ENCODE data around the gene STX11. TPM values are rescaled to one million over a fixed set of nuclear protein-coding genes. Genes with fewer than 3 reads are reported as not detected.
"Not testable (repeated sequence)": the region's sequence is repeated elsewhere in the genome, so short reads cannot be mapped to it uniquely, and the experiment has no call there.

STX11 gene
- total RNA-seq, 1 donor from 2014 or later, result 15.6 TPM

DNA sequence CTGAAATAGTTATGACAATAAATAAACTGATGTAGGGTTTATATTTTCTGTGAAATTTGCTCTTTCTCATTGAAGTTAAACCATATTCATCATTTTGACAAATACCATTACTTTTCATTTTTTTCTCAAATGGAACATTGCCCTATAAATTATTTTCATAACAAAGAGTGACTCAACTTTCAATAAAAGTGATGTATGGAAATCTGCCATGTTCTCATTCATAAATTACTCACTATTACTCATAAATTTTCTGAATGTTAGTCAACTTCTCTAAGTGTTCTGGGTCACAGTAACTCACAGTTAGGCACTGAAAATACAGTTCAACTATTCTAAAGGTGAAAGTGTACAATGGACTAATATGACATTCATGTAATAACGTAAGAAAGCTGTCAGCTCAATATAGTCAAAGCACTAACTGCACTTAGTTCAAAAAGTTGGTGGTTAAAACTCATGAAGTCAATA is 19.0 kb upstream of the STX11 start:
- peaks cover 19% of the 10 kb centered on the region for H3K4me1 Mint-ChIP-seq
- H3K36me3 Mint-ChIP-seq (ENCODE audit: low read depth), result no peaks in the 10 kb centered on the region
- intact Hi-C loops (cut with micrococcal nuclease), result loop anchor here (1.0 to 2.0 kb wide), 7 partner anchors 20 to 213 kb away; partner anchors contain the start of gene SF3B5
- DNase-seq, result no peak
- no peaks in the 10 kb centered on the region for H3K27me3 Mint-ChIP-seq
- H3K27ac Mint-ChIP-seq, result peak overlapping the region; percentile 91
- H3K4me3 Mint-ChIP-seq, result peak overlapping the region; percentile 57
- peaks cover 7% of the 10 kb centered on the region for H3K9me3 Mint-ChIP-seq

DNA sequence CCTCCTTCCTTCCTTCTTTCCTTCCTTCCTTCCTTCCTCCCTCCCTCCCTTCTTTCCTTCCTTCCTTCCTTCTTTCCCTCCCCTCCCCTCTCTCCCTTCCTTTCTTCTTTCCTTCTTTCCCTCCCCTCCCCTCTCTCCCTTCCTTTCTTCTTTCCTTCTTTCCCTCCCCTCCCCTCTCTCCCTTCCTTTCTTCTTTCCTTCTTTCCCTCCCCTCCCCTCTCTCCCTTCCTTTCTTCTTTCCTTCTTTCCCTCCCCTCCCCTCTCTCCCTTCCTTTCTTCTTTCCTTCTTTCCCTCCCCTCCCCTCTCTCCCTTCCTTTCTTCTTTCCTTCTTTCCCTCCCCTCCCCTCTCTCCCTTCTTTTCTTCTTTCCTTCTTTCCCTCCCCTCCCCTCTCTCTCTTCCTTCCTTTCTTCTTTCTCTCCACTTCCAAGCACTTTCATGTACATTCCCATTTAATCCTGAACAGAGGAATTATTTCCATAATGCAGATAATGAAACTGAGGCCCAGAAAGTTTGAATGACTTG is 18.1 kb upstream of the STX11 start:
- H3K27ac Mint-ChIP-seq, result peak overlapping the region; percentile 69
- H3K4me1 Mint-ChIP-seq, result peaks cover 19% of the 10 kb centered on the region
- H3K9me3 Mint-ChIP-seq; H3K27me3 Mint-ChIP-seq; intact Hi-C loops (cut with micrococcal nuclease); H3K36me3 Mint-ChIP-seq (ENCODE audit: low read depth); DNase-seq; H3K4me3 Mint-ChIP-seq: not testable (repeated sequence)

DNA sequence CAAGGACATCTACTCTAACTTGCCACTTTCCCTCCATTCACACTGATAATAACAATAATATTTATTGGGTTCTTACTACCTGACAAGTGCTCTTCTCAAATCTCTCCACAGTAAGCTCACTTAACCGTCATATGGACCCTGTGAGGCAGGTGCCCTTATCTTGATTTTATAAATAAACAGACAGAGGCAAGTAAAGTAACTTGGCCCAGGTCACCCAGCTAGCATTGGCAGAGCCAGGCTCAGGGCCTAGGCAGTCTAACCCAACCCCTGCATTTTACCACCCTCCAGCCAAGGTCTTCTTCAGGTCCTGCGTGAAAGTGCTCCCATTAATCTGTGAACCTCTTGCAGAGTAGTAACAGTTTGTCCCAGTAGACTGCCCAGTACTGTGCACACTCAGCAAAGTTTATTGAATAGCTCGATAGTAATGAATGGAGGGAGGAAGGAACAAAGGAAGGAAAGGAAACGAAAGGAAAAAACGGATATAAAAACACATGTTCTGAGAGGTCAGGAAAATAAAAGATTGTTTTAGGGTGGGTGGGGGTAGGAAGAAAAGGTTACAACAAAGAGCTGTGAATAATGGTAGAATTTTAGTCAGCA is 17.0 kb upstream of the STX11 start:
- Mint-ChIP-seq H3K4me1 (peaks cover 19% of the 10 kb centered on the region), H3K9me3 (peaks cover 7% of the 10 kb centered on the region), H3K27ac (no peak overlapping the region), H3K36me3 (ENCODE audit: low read depth) (no peaks in the 10 kb centered on the region), H3K27me3 (peaks cover 2% of the 10 kb centered on the region), H3K4me3 (no peak overlapping the region)
- peak; percentile 55 for DNase-seq
- intact Hi-C loops (cut with micrococcal nuclease), result no loop called here

DNA sequence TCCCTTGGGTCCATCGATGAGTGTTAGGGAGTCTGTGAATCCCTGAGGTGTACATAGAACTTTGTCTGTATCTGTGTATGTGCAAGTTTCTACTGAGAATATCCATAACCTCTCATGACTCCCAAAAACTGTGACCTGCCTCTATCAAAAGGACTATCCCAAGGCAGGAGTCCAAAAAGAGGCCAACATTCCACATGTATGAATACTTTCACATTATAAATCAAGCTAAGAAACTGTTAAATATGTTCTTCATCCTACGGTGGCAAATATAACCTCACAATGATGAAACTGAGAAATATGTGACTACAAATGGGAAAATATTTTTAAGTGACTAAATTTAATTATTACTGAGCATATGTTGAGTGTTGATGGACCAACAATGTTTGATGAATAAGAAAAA is 16.1 kb upstream of the STX11 start:
- intact Hi-C loops (cut with micrococcal nuclease), result no loop called here
- peak; percentile 22 for DNase-seq
- Mint-ChIP-seq H3K36me3 (ENCODE audit: low read depth) (no peaks in the 10 kb centered on the region), H3K9me3 (peaks cover 7% of the 10 kb centered on the region), H3K4me3 (no peak overlapping the region), H3K27me3 (peaks cover 2% of the 10 kb centered on the region), H3K27ac (no peak overlapping the region), H3K4me1 (peaks cover 19% of the 10 kb centered on the region)

DNA sequence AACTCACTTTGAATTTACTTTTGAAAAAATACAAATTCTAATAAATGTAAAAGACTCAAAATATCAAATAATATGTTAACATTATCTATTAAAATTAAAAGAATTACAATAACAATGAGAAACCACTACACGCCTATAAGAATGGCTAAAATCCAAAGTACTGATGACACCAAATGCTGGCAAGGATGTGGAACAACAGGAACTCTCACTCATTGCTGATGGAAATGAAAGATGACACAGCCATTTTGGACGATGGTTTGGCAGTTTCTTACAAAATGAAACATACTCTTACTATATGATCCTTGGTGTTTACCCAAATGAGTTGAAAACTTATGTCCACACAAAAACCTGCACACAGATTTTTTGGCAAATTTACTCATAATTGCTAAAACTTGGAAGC is 15.6 kb upstream of the STX11 start:
- Mint-ChIP-seq H3K36me3 (ENCODE audit: low read depth) (no peaks in the 10 kb centered on the region), H3K9me3 (peaks cover 7% of the 10 kb centered on the region), H3K4me3 (no peak overlapping the region), H3K27me3 (peaks cover 2% of the 10 kb centered on the region), H3K4me1 (peaks cover 16% of the 10 kb centered on the region), H3K27ac (no peak overlapping the region)
- peak; percentile 44 for DNase-seq
- intact Hi-C loops (cut with micrococcal nuclease), result no loop called here

DNA sequence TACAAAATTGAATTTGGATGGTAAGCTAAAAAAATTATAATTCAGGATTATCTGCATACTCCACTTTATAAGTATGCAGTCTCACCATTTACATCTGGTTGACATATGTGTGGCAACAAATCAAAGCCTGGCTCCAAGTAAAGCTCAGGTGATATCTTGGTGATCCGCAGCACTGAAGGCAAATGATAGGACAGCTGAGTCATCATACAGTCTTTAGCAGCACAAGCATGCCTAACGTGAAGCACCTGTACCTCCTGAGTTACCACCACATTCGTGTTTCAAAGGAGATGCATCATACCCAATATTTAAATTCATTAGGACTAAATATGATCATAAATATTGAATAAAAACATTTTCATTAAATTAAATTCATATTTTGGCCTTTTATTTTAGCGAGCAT is 11.8 kb upstream of the STX11 start:
- no peak overlapping the region for H3K4me3 Mint-ChIP-seq
- intact Hi-C loops (cut with micrococcal nuclease), result no loop called here
- H3K27ac Mint-ChIP-seq, result no peak overlapping the region
- no peaks in the 10 kb centered on the region for H3K36me3 Mint-ChIP-seq (ENCODE audit: low read depth)
- peaks cover 4% of the 10 kb centered on the region for H3K9me3 Mint-ChIP-seq
- peaks cover 2% of the 10 kb centered on the region for H3K27me3 Mint-ChIP-seq
- DNase-seq, result no peak
- H3K4me1 Mint-ChIP-seq, result no peaks in the 10 kb centered on the region

DNA sequence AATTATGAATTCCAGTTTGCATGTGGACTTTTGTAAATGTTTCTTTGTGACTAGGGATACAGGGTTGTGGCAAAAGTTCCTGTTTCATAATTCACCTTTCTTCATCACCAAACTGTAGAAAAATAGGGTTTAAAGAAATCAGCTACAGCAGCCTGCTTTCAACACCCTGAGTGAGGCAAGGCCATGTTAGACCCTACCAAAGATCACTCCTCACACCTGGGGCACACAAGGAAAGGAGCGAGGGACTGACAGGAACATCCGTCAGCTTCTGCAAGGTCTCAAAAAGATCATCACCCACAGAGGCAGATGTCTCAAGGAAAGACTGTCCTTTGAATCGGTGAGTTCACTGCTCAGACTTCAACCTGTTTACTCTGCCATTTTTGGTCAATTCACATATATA is 10.5 kb upstream of the STX11 start:
- Mint-ChIP-seq H3K36me3 (ENCODE audit: low read depth) (no peaks in the 10 kb centered on the region), H3K9me3 (no peaks in the 10 kb centered on the region), H3K4me3 (no peak overlapping the region), H3K27me3 (peaks cover 2% of the 10 kb centered on the region), H3K27ac (no peak overlapping the region), H3K4me1 (no peaks in the 10 kb centered on the region)
- intact Hi-C loops (cut with micrococcal nuclease), result no loop called here
- peak; percentile 46 for DNase-seq

DNA sequence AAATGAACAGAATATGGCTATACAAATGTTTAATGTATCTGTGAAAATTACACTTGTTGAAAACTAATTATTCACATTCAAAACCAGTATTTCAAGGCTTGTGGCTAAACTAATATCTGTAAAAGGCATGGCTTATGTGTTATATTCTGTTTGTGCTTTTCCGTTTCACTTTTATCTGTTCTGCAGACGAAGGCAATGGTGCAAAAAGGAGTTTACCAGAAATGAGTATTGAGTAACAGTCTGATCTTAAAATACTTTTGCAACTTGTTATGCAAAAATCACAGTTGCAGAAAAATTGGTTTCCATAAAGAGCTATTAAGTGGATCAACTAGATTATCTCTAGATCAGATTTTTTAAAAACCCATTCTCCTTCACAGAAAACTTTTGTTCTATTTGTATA is 9.4 kb upstream of the STX11 start:
- peaks cover 2% of the 10 kb centered on the region for H3K27me3 Mint-ChIP-seq
- H3K36me3 Mint-ChIP-seq (ENCODE audit: low read depth), result no peaks in the 10 kb centered on the region
- DNase-seq, result no peak
- intact Hi-C loops (cut with micrococcal nuclease), result no loop called here
- no peaks in the 10 kb centered on the region for H3K4me1 Mint-ChIP-seq
- H3K27ac Mint-ChIP-seq, result no peak overlapping the region
- no peaks in the 10 kb centered on the region for H3K9me3 Mint-ChIP-seq
- no peak overlapping the region for H3K4me3 Mint-ChIP-seq

DNA sequence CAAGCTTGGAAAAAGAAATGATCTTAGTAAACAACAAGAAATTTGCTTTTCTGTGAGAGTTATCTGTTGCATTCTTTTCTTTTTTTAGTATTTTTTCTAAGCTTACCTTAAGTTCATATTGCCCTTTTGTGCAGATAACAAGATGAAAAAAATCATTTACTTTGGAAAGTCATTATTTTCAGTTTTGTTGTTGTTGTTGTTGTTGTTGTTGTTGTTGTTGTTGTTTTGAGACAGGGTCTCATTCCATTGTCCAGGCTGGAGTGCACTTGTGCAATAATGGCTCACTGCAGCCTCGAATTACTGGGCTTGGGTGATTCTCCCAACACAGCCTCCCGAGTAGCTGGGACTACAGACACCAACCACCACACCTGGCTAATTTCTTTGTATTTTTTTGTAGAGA is 8.8 kb upstream of the STX11 start:
- Mint-ChIP-seq H3K4me3 (no peak overlapping the region), H3K27ac (no peak overlapping the region), H3K27me3 (peaks cover 2% of the 10 kb centered on the region), H3K4me1 (no peaks in the 10 kb centered on the region), H3K36me3 (ENCODE audit: low read depth) (no peaks in the 10 kb centered on the region), H3K9me3 (no peaks in the 10 kb centered on the region)
- peak; percentile 19 for DNase-seq
- intact Hi-C loops (cut with micrococcal nuclease), result no loop called here

DNA sequence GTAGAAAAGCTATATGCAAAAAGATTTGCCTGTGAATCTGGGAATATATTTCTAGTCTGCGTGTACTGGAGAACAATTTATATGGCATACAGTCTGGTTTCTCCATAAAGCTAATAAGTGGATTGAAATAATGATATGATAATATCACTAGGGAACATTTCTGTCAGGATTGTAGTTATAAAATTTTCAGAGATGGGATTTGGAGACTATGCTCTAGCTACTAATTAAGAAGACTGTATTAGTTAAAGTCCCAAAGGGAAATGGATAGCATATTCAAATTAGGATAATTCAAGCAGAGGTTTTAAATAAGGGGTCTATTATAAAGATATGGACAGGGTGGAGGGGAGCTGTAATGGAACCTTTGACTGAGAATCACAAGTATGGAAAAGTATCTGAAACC is 7.2 kb upstream of the STX11 start:
- no peaks in the 10 kb centered on the region for H3K9me3 Mint-ChIP-seq
- no peak for DNase-seq
- H3K36me3 Mint-ChIP-seq (ENCODE audit: low read depth), result no peaks in the 10 kb centered on the region
- intact Hi-C loops (cut with micrococcal nuclease), result no loop called here
- no peak overlapping the region for H3K4me3 Mint-ChIP-seq
- H3K27ac Mint-ChIP-seq, result no peak overlapping the region
- peaks cover 6% of the 10 kb centered on the region for H3K4me1 Mint-ChIP-seq
- no peaks in the 10 kb centered on the region for H3K27me3 Mint-ChIP-seq

DNA sequence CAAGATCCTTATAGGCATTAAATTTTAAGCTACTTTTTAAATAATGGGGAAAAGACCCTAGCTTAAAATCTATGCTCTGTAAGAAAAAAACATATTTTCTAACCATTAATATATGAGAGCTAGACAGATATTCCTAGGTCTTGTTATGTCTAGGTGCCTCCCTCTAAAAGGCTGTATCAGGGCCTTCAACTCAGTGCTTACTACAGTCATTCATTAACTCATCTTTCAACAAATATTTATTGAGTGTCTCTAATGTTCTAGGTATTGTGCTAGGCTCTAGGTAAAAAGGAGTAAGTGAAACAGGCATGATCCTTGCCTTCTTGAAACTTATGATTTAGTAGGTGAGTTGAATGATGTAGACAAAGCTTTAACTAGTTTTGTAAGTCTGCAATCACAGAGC is 6.4 kb upstream of the STX11 start:
- H3K27me3 Mint-ChIP-seq, result no peaks in the 10 kb centered on the region
- peaks cover 7% of the 10 kb centered on the region for H3K4me1 Mint-ChIP-seq
- no peak overlapping the region for H3K4me3 Mint-ChIP-seq
- no peak overlapping the region for H3K27ac Mint-ChIP-seq
- DNase-seq, result peak; percentile 8
- no peaks in the 10 kb centered on the region for H3K36me3 Mint-ChIP-seq (ENCODE audit: low read depth)
- no peaks in the 10 kb centered on the region for H3K9me3 Mint-ChIP-seq
- intact Hi-C loops (cut with micrococcal nuclease), result no loop called here

DNA sequence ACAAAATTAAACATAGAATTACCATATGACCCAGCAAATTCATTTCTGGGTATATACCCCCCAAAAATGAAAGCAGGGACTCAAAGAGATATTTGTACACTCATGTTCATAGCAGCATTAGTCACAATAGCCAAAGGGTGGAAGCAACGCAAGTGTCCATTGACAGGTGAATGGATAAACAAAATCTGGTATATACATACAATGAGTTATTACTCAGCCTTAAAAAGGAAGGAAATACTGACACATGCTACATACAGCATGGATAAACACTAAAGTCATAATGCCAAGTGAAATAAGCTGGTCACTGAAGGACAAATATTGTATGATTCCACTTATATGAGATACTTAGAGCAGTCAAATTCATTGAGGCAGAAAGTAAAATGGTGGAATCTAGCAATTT is 5.3 kb upstream of the STX11 start:
- DNase-seq, result peak; percentile 29
- Mint-ChIP-seq H3K27me3 (no peaks in the 10 kb centered on the region), H3K4me3 (no peak overlapping the region), H3K27ac (no peak overlapping the region), H3K9me3 (no peaks in the 10 kb centered on the region), H3K4me1 (peaks cover 10% of the 10 kb centered on the region), H3K36me3 (ENCODE audit: low read depth) (no peaks in the 10 kb centered on the region)
- intact Hi-C loops (cut with micrococcal nuclease), result no loop called here

DNA sequence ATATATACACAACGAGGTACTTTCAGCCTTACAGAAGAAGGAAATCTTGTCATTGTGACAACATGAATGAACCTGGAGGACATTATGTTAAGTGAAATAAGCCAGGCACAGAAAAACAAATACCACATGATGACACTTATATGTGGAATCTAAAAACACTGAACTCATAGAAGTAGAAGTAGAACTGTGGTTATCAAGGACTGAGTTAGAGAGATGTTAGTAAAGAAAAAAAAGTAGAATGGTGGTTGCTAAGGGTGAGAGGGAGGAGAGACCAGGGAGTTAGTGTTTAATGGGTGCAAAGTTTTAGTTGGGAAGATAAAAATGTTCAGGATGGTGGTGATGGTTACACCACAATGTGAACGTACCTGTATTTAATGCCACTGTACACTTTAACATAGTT is 4.8 kb upstream of the STX11 start:
- Mint-ChIP-seq H3K9me3 (no peaks in the 10 kb centered on the region), H3K4me3 (no peak overlapping the region), H3K27me3 (no peaks in the 10 kb centered on the region), H3K4me1 (peaks cover 10% of the 10 kb centered on the region), H3K36me3 (ENCODE audit: low read depth) (no peaks in the 10 kb centered on the region), H3K27ac (no peak overlapping the region)
- DNase-seq, result no peak
- intact Hi-C loops (cut with micrococcal nuclease), result no loop called here

DNA sequence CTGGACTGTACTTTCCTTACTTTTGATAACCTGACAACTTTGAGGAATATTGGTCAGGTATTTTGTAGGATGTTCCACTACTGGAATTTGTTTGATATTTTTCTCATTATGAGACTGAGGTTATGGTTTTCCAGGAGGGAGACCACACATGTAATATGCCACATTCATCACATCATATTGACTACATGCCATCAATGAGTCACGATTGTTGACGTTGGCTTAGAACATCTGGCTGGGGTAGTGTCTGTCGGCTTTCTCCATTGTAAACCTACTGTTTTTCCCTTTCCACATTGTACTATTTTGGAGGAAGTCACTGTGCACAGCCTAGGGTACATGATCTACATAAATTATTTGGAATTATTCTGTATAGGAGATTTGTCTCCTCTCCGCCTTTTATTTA is 1.4 kb upstream of the STX11 start:
- H3K27ac Mint-ChIP-seq, result no peak overlapping the region
- no peaks in the 10 kb centered on the region for H3K27me3 Mint-ChIP-seq
- no peak for DNase-seq
- peaks cover 34% of the 10 kb centered on the region for H3K4me1 Mint-ChIP-seq
- intact Hi-C loops (cut with micrococcal nuclease), result no loop called here
- no peak overlapping the region for H3K4me3 Mint-ChIP-seq
- H3K36me3 Mint-ChIP-seq (ENCODE audit: low read depth), result peaks cover 18% of the 10 kb centered on the region
- H3K9me3 Mint-ChIP-seq, result no peaks in the 10 kb centered on the region

DNA sequence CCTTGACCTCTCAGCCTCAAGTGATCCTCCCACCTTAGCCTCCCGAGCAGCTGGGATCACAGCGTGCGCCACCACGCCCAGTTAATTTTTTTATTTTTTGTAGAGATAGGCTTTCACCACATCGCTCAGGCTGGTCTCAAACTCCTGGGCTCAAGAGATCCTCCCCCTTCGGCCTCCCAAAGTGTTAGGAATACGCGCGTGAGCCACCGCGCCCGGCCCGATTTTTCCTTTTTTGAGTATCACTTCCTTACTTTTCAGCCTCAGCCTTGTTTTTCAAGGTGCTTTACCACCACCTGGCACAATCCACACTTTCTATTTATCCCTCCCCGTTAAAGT is 791 bp upstream of the STX11 start:
- H3K4me3 Mint-ChIP-seq, result peak overlapping the region; percentile 85
- intact Hi-C loops (cut with micrococcal nuclease), result no loop called here
- H3K27me3 Mint-ChIP-seq, result no peaks in the 10 kb centered on the region
- peaks cover 39% of the 10 kb centered on the region for H3K4me1 Mint-ChIP-seq
- peak overlapping the region; percentile 84 for H3K27ac Mint-ChIP-seq
- no peaks in the 10 kb centered on the region for H3K9me3 Mint-ChIP-seq
- H3K36me3 Mint-ChIP-seq (ENCODE audit: low read depth), result peaks cover 23% of the 10 kb centered on the region
- DNase-seq, result no peak
